IMR-90 (cell line): ENCODE measurements around the gene RASGEF1C. TPM values are rescaled to one million over a fixed set of nuclear protein-coding genes. Genes with fewer than 3 reads are reported as not detected.

ENCODE experiments used
- ATAC-seq: fragments of 200-7000 bp; cut with Tn5 transposase; 2 replicates; pipeline ENCODE4 v1.9.1; 2020; ENCODE audit warnings: low read depth, mild to moderate bottlenecking, moderate library complexity
- BruUV-seq: library from RNA; stranded (reverse); fragments of 400-500 nt; replicated peaks from 2 replicates; lab custom pipeline; 2021; lab: Mats Ljungman, UMichigan
- CTCF ChIA-PET: fragments of 300-600 bp; formaldehyde crosslinking; extraction: SDS; loops from one replicate; lab custom pipeline; 2021; ENCODE audit warnings: antibody characterized with exemption; lab: Yijun Ruan, JAX
- POLR2A ChIA-PET: fragments of 300-600 bp; sonication (Branson Sonifier 250); formaldehyde crosslinking; loops from one replicate; lab custom pipeline; 2022; ENCODE audit warnings: antibody characterized with exemption; ENCODE audit not compliant: unreplicated experiment; lab: Charles Lee
- DNase-seq: peaks from one replicate; pipeline ENCODE4 v3.0.0; 2013
- H2AFZ ChIP-seq: replicated peaks from 2 replicates; pipeline ENCODE3; 2013; ENCODE audit warnings: low read length, mild to moderate bottlenecking; ENCODE audit not compliant: poor library complexity
- H2AK5ac ChIP-seq: 2 replicates; pipeline ENCODE4 v1.6.1; 2013; ENCODE audit warnings: low read depth, low read length, inconsistent platforms
- H2AK9ac ChIP-seq: replicated peaks from 2 replicates; pipeline ENCODE3; 2013; ENCODE audit warnings: mild to moderate bottlenecking, low read depth, low read length, moderate library complexity; ENCODE audit not compliant: poor library complexity
- H2BK120ac ChIP-seq: 2 replicates; pipeline ENCODE4 v1.6.1; 2013; ENCODE audit warnings: low read depth, low read length, inconsistent platforms
- H2BK15ac ChIP-seq: 3 replicates; pipeline ENCODE4 v1.6.1; 2013; ENCODE audit warnings: low read depth, low read length, inconsistent platforms
- H2BK20ac ChIP-seq: 2 replicates; pipeline ENCODE4 v1.6.1; 2013; ENCODE audit warnings: low read depth, mild to moderate bottlenecking, inconsistent platforms, low read length, moderate library complexity
- H2BK5ac ChIP-seq: 2 replicates; pipeline ENCODE4 v1.6.1; 2013; ENCODE audit warnings: mild to moderate bottlenecking, low read depth, low read length, inconsistent platforms; ENCODE audit not compliant: poor library complexity, severe bottlenecking
- H3K14ac ChIP-seq: replicated peaks from 2 replicates; pipeline ENCODE4 v1.6.1; 2013; ENCODE audit warnings: low read depth, low read length, inconsistent platforms
- H3K18ac ChIP-seq: 2 replicates; pipeline ENCODE4 v1.6.1; 2013; ENCODE audit warnings: low read depth, low read length, control low read depth
- H3K23ac ChIP-seq: 2 replicates; pipeline ENCODE4 v1.6.1; 2013; ENCODE audit warnings: low read depth, low read length, inconsistent platforms
- H3K27ac ChIP-seq: 2 replicates; pipeline ENCODE4 v1.5.1; 2013; ENCODE audit warnings: mild to moderate bottlenecking, control low read depth, low read length; ENCODE audit not compliant: insufficient read depth
- H3K27me3 ChIP-seq: 2 replicates; pipeline ENCODE4 v1.6.1; 2013; ENCODE audit warnings: low read length; ENCODE audit not compliant: control insufficient read depth, insufficient read depth
- H3K36me3 ChIP-seq: 2 replicates; pipeline ENCODE4 v1.6.1; 2013; ENCODE audit warnings: low read length, mixed read lengths; ENCODE audit not compliant: control insufficient read depth, insufficient read depth
- H3K4ac ChIP-seq: 2 replicates; pipeline ENCODE4 v1.6.1; 2013; ENCODE audit warnings: low read depth, low read length, inconsistent platforms
- H3K4me1 ChIP-seq: 2 replicates; pipeline ENCODE4 v1.6.1; 2013; ENCODE audit warnings: low read length, mixed read lengths; ENCODE audit not compliant: control insufficient read depth, insufficient read depth
- H3K4me2 ChIP-seq: 2 replicates; pipeline ENCODE4 v1.6.1; 2013; ENCODE audit warnings: low read depth, mild to moderate bottlenecking, control low read depth, low read length, moderate library complexity
- H3K4me3 ChIP-seq: 2 replicates; pipeline ENCODE4 v1.5.1; 2013; ENCODE audit warnings: low read depth, mild to moderate bottlenecking, control low read depth, low read length, moderate library complexity; ENCODE audit not compliant: insufficient read depth
- H3K56ac ChIP-seq: 2 replicates; pipeline ENCODE4 v1.6.1; 2013; ENCODE audit warnings: low read length, inconsistent platforms; ENCODE audit not compliant: insufficient read depth; ENCODE audit errors: extremely low read depth
- H3K79me1 ChIP-seq, 2 experiments: 2 replicates each; pipeline ENCODE4 v1.6.1; 2013; ENCODE audit warnings: low read length in 2 of 2, inconsistent platforms in 1 of 2, low read depth in 1 of 2
- H3K9ac ChIP-seq: 2 replicates; pipeline ENCODE4 v1.6.1; 2013; ENCODE audit warnings: low read depth, low read length, control low read depth
- H3K9me1 ChIP-seq: 2 replicates; pipeline ENCODE4 v1.6.1; 2013; ENCODE audit warnings: low read length, inconsistent platforms; ENCODE audit not compliant: insufficient read depth
- H3K9me3 ChIP-seq: 2 replicates; pipeline ENCODE4 v1.6.1; 2013; ENCODE audit warnings: low read length; ENCODE audit not compliant: control insufficient read depth, insufficient read depth
- H4K20me1 ChIP-seq: 2 replicates; pipeline ENCODE4 v1.6.1; 2013; ENCODE audit warnings: low read length, inconsistent platforms; ENCODE audit not compliant: insufficient read depth
- H4K5ac ChIP-seq: 2 replicates; pipeline ENCODE4 v1.6.1; 2013; ENCODE audit warnings: mild to moderate bottlenecking, low read depth, low read length, control low read depth
- H4K8ac ChIP-seq, 2 experiments: 2 replicates each; pipeline ENCODE4 v1.6.1; 2013; ENCODE audit warnings: low read depth in 2 of 2, low read length in 2 of 2, control low read depth in 1 of 2, inconsistent platforms in 1 of 2
- H4K91ac ChIP-seq: 2 replicates; pipeline ENCODE4 v1.6.1; 2013; ENCODE audit warnings: low read depth, low read length, inconsistent platforms; ENCODE audit not compliant: insufficient read depth
- MXI1 ChIP-seq: IDR thresholded peaks from 2 replicates; pipeline ENCODE4 v1.6.1; 2012; ENCODE audit warnings: low read depth, mild to moderate bottlenecking, low read length, moderate library complexity, borderline replicate concordance
- WGBS, 2 experiments: methylation state at CpG; one replicate each; pipeline versions ENCODE4 v1.1.5 to v1.1.7; 2013; ENCODE audit warnings: missing lambda C conversion rate in 2 of 2; ENCODE audit not compliant: insufficient read length in 1 of 2; ENCODE audit errors: extremely low coverage in 2 of 2; 5-methylcytosine and 5-hydroxymethylcytosine counted together
- dilution Hi-C: fragments of 300-500 bp; cut with HindIII; formaldehyde crosslinking; loops from one replicate; pipeline ENCODE4 v1.14.3; 2018; ENCODE audit warnings: low sequenced_read_pairs; ENCODE audit not compliant: unreplicated experiment
- in situ Hi-C: fragments of 300-500 bp; cut with MboI; formaldehyde crosslinking; loops from 3 replicates; pipeline ENCODE4 v1.14.3; 2019; ENCODE audit warnings: low sequenced_read_pairs, inconsistent platforms, mixed read lengths
- intact Hi-C: fragments of 100-400 bp; cut with micrococcal nuclease; formaldehyde crosslinking; loops from 2 replicates; pipeline ENCODE4 v1.10.0; 2022
- polyA plus RNA-seq, 3 experiments: library from polyadenylated mRNA; depleted of rRNA; stranded (reverse); fragments of >200 nt; gene quantifications; 2 replicates each; pipeline ENCODE4 v1.2.3, GENCODE V29; 2012; ENCODE audit warnings: low replicate concordance in 1 of 3
- total RNA-seq: library from RNA; depleted of rRNA; stranded (reverse); fragments of >200 nt; gene quantifications from 2 replicates; pipeline ENCODE4 v1.2.3, GENCODE V29; 2012

RASGEF1C gene
- total and polyA plus RNA-seq, 2 of the 4 experiments (the other 2 are of a cell fraction) = not detected

DNA sequence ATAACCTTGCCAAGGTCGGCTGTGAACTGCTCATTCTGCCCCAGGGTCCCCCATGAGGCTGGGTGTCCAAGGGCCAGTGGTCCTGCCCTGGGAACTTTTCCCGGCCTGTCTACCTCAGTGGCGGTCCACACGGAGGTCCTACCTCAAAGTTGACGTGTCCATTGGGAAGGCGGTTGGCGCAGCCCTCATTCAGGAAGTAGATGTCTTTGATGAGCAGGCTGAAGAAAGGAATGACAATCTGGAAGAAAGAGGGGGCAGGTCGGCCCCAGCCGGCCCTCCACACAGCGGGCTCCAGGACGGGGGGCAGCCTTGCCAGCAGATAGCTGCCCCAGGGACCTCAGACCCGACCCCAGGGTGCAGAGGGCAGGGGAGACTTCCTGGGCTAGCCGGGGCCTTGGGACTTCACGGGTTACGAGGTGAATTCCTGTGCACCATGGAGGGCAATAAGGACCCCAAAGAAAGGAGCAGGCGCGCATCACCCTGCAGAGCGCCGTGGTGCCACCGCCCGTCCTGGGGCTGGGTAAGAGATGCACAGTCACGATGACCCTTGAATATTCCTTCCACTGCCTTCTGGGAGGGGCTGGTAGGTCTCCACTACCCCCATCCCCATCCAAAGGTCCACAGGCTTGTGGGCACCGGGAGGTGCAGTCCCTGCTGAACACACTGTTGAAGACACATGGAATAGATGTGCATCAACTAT is 94.6 kb downstream of the RASGEF1C start:
- DNase-seq (no peak), ATAC-seq (no peak)
- Histone ChIP-seq H3K18ac (no peak overlapping the region), H2BK5ac (no peak overlapping the region), H3K4me3 (no peak overlapping the region), H2AK5ac (no peak overlapping the region), H2AFZ (no peak overlapping the region), H3K4ac (no peak overlapping the region), H4K91ac (no peak overlapping the region), H4K8ac (no peak overlapping the region), H3K14ac (no peak overlapping the region), H3K27ac (no peak overlapping the region), H4K5ac (no peak overlapping the region), H2BK20ac (no peak overlapping the region), H3K4me2 (no peak overlapping the region), H4K20me1 (no peaks in the 10 kb centered on the region), H2BK120ac (no peak overlapping the region), H2BK15ac (no peak overlapping the region), H3K23ac (no peak overlapping the region), H3K9me1 (no peaks in the 10 kb centered on the region), H2AK9ac (no peak overlapping the region), H3K9ac (no peak overlapping the region), H3K56ac (no peak overlapping the region), H3K9me3 (no peaks in the 10 kb centered on the region), H3K36me3 (no peaks in the 10 kb centered on the region), H3K4me1 (no peaks in the 10 kb centered on the region), H3K79me1 (no peaks in the 10 kb centered on the region), H3K27me3 (no peaks in the 10 kb centered on the region; the same call in 1 of the 2 replicates)
- no TSS peak for BruUV-seq
- ChIA-PET CTCF (no interaction called here), POLR2A (no interaction called here)
- dilution Hi-C loops (no loop called here), in situ Hi-C loops (no loop called here), intact Hi-C loops (no loop called here)
- 59% methylated on average over 5 of the region's 23 CpGs; no CpG with 5 or more reads in 1 of the 2 experiments for WGBS, 2 experiments
- TF ChIP-seq MXI1 = no peak
